Measurements from ENCODE around the gene RAB11A. TPM values are rescaled to one million over a fixed set of nuclear protein-coding genes. Genes with fewer than 3 reads are reported as not detected.

The RAB11A gene
- polyA plus RNA-seq, 5 donors = 241 to 339 (median 265) TPM

GRCh38 chr15:65937476-65937875 lies 68.2 kb downstream of the RAB11A start:
- DNase-seq = peak in 1 of 2 donors; percentile 18

- no peak for DNase-seq
These were observed 69.3 kb downstream of the RAB11A start for GRCh38 chr15:65938604-65939003.

- no peak for DNase-seq
These were observed 70.8 kb downstream of the RAB11A start for GRCh38 chr15:65939901-65940617.

GRCh38 chr15:65940618-65940909 lies 71.3 kb downstream of the RAB11A start:
- DNase-seq = no peak

Other genes with a start within 250 kb of the RAB11A start
- gene SLC24A1, start 247.6 kb upstream of the RAB11A start, polyA plus RNA-seq (ENCODE audit: insufficient read depth in 1 of 5, insufficient read length in 5 of 5, low replicate concordance in 1 of 5) = 10 to 100 TPM; 19.5 to 29.7 (median 27.4) TPM
- 10 to 100 TPM; 14.3 to 25.4 (median 22.5) TPM for gene DENND4A, start 77.2 kb upstream of the RAB11A start, polyA plus RNA-seq (ENCODE audit: insufficient read depth in 1 of 5, insufficient read length in 5 of 5, low replicate concordance in 1 of 5)